ENCODE data around the gene PRKG1.

The PRKG1 gene

GRCh38 chr10:51821745-51822144 lies 747.5 kb downstream of the PRKG1 start:
- Mint-ChIP-seq H3K9me3 (no peaks in the 10 kb centered on the region), H3K27me3 (peaks cover 7% of the 10 kb centered on the region), H3K27ac (no peak overlapping the region), H3K36me3 (ENCODE audit: low read depth) (no peaks in the 10 kb centered on the region), H3K4me1 (ENCODE audit: low read depth) (no peaks in the 10 kb centered on the region), H3K4me3 (no peak overlapping the region)
- no peak for DNase-seq

GRCh38 chr10:51832652-51833383 lies 758.5 kb downstream of the PRKG1 start:
- Mint-ChIP-seq H3K4me1 (ENCODE audit: low read depth) (peaks cover 11% of the 10 kb centered on the region), H3K9me3 (peaks cover 7% of the 10 kb centered on the region), H3K36me3 (ENCODE audit: low read depth) (no peaks in the 10 kb centered on the region), H3K4me3 (no peak overlapping the region), H3K27me3 (no peaks in the 10 kb centered on the region), H3K27ac (peak overlapping the region; percentile 71)
- DNase-seq = peak; percentile 30

- H3K36me3 Mint-ChIP-seq (ENCODE audit: low read depth) = no peaks in the 10 kb centered on the region
- no peak overlapping the region for H3K27ac Mint-ChIP-seq
- no peaks in the 10 kb centered on the region for H3K27me3 Mint-ChIP-seq
- peaks cover 7% of the 10 kb centered on the region for H3K9me3 Mint-ChIP-seq
- no peak overlapping the region for H3K4me3 Mint-ChIP-seq
- peaks cover 11% of the 10 kb centered on the region for H3K4me1 Mint-ChIP-seq (ENCODE audit: low read depth)
- DNase-seq = no peak
Measured at GRCh38 chr10:51834548-51834947, 760.3 kb downstream of the PRKG1 start.

GRCh38 chr10:51838471-51838870 lies 764.2 kb downstream of the PRKG1 start:
- Mint-ChIP-seq H3K27me3 (no peaks in the 10 kb centered on the region), H3K4me1 (ENCODE audit: low read depth) (peaks cover 2% of the 10 kb centered on the region), H3K4me3 (no peak overlapping the region), H3K36me3 (ENCODE audit: low read depth) (no peaks in the 10 kb centered on the region), H3K9me3 (peaks cover 7% of the 10 kb centered on the region), H3K27ac (no peak overlapping the region)
- DNase-seq = no peak

- no peak for DNase-seq
- H3K4me3 Mint-ChIP-seq = no peak overlapping the region
- peaks cover 3% of the 10 kb centered on the region for H3K27me3 Mint-ChIP-seq
- no peaks in the 10 kb centered on the region for H3K9me3 Mint-ChIP-seq
- H3K27ac Mint-ChIP-seq = no peak overlapping the region
- H3K36me3 Mint-ChIP-seq (ENCODE audit: low read depth) = no peaks in the 10 kb centered on the region
- peaks cover 2% of the 10 kb centered on the region for H3K4me1 Mint-ChIP-seq (ENCODE audit: low read depth)
Measured at GRCh38 chr10:51843966-51844365, 769.7 kb downstream of the PRKG1 start.

GRCh38 chr10:51846856-51847506 lies 772.7 kb downstream of the PRKG1 start:
- no peak for DNase-seq
- Mint-ChIP-seq H3K36me3 (ENCODE audit: low read depth) (no peaks in the 10 kb centered on the region), H3K9me3 (no peaks in the 10 kb centered on the region), H3K4me3 (no peak overlapping the region), H3K4me1 (ENCODE audit: low read depth) (peaks cover 2% of the 10 kb centered on the region), H3K27ac (no peak overlapping the region), H3K27me3 (peaks cover 3% of the 10 kb centered on the region)

GRCh38 chr10:51852297-51852696 lies 778.0 kb downstream of the PRKG1 start:
- no peak overlapping the region for H3K4me3 Mint-ChIP-seq
- no peaks in the 10 kb centered on the region for H3K4me1 Mint-ChIP-seq (ENCODE audit: low read depth)
- H3K27ac Mint-ChIP-seq = no peak overlapping the region
- H3K36me3 Mint-ChIP-seq (ENCODE audit: low read depth) = no peaks in the 10 kb centered on the region
- DNase-seq = no peak
- H3K27me3 Mint-ChIP-seq = peaks cover 5% of the 10 kb centered on the region
- H3K9me3 Mint-ChIP-seq = no peaks in the 10 kb centered on the region

GRCh38 chr10:51857305-51857704 lies 783.0 kb downstream of the PRKG1 start:
- Mint-ChIP-seq H3K4me1 (ENCODE audit: low read depth) (no peaks in the 10 kb centered on the region), H3K27ac (no peak overlapping the region), H3K27me3 (peaks cover 5% of the 10 kb centered on the region)

GRCh38 chr10:51860257-51860656 lies 786.0 kb downstream of the PRKG1 start:
- DNase-seq = no peak
- H3K4me1 Mint-ChIP-seq (ENCODE audit: low read depth) = no peaks in the 10 kb centered on the region

More at GRCh38 chr10:51857305-51857704, 783.0 kb downstream of the PRKG1 start:
- Mint-ChIP-seq H3K9me3 (no peaks in the 10 kb centered on the region), H3K36me3 (ENCODE audit: low read depth) (no peaks in the 10 kb centered on the region), H3K4me3 (no peak overlapping the region)
- DNase-seq = no peak

GRCh38 chr10:51861051-51861450 lies 786.8 kb downstream of the PRKG1 start:
- H3K4me3 Mint-ChIP-seq = no peak overlapping the region
- no peak overlapping the region for H3K27ac Mint-ChIP-seq
- no peak for DNase-seq
- no peaks in the 10 kb centered on the region for H3K36me3 Mint-ChIP-seq (ENCODE audit: low read depth)
- H3K4me1 Mint-ChIP-seq (ENCODE audit: low read depth) = no peaks in the 10 kb centered on the region
- no peaks in the 10 kb centered on the region for H3K9me3 Mint-ChIP-seq
- peaks cover under 1% of the 10 kb centered on the region for H3K27me3 Mint-ChIP-seq

More at GRCh38 chr10:51860257-51860656, 786.0 kb downstream of the PRKG1 start:
- Mint-ChIP-seq H3K36me3 (ENCODE audit: low read depth) (no peaks in the 10 kb centered on the region), H3K27me3 (peaks cover 5% of the 10 kb centered on the region), H3K27ac (no peak overlapping the region), H3K4me3 (no peak overlapping the region), H3K9me3 (no peaks in the 10 kb centered on the region)

- no peaks in the 10 kb centered on the region for H3K9me3 Mint-ChIP-seq
- H3K27me3 Mint-ChIP-seq = no peaks in the 10 kb centered on the region
- no peak for DNase-seq
- no peak overlapping the region for H3K27ac Mint-ChIP-seq
- H3K4me3 Mint-ChIP-seq = no peak overlapping the region
- no peaks in the 10 kb centered on the region for H3K36me3 Mint-ChIP-seq (ENCODE audit: low read depth)
- H3K4me1 Mint-ChIP-seq (ENCODE audit: low read depth) = no peaks in the 10 kb centered on the region
Measured at GRCh38 chr10:51861731-51862130, 787.4 kb downstream of the PRKG1 start.

- Mint-ChIP-seq H3K36me3 (ENCODE audit: low read depth) (no peaks in the 10 kb centered on the region), H3K9me3 (no peaks in the 10 kb centered on the region), H3K4me3 (no peak overlapping the region), H3K27me3 (no peaks in the 10 kb centered on the region), H3K4me1 (ENCODE audit: low read depth) (no peaks in the 10 kb centered on the region), H3K27ac (no peak overlapping the region)
- no peak for DNase-seq
Measured at GRCh38 chr10:51862149-51862548, 787.9 kb downstream of the PRKG1 start.

GRCh38 chr10:51867956-51868355 lies 793.7 kb downstream of the PRKG1 start:
- H3K9me3 Mint-ChIP-seq = no peaks in the 10 kb centered on the region
- no peak overlapping the region for H3K4me3 Mint-ChIP-seq
- no peak for DNase-seq
- no peak overlapping the region for H3K27ac Mint-ChIP-seq
- H3K4me1 Mint-ChIP-seq (ENCODE audit: low read depth) = peaks cover 3% of the 10 kb centered on the region
- H3K27me3 Mint-ChIP-seq = no peaks in the 10 kb centered on the region
- H3K36me3 Mint-ChIP-seq (ENCODE audit: low read depth) = no peaks in the 10 kb centered on the region

GRCh38 chr10:51874131-51874530 lies 799.8 kb downstream of the PRKG1 start:
- H3K4me3 Mint-ChIP-seq = no peak overlapping the region
- no peak for DNase-seq
- H3K4me1 Mint-ChIP-seq (ENCODE audit: low read depth) = peaks cover 11% of the 10 kb centered on the region
- H3K27me3 Mint-ChIP-seq = no peaks in the 10 kb centered on the region
- no peaks in the 10 kb centered on the region for H3K36me3 Mint-ChIP-seq (ENCODE audit: low read depth)
- no peaks in the 10 kb centered on the region for H3K9me3 Mint-ChIP-seq
- no peak overlapping the region for H3K27ac Mint-ChIP-seq

GRCh38 chr10:51875610-51876009 lies 801.3 kb downstream of the PRKG1 start:
- Mint-ChIP-seq H3K4me1 (ENCODE audit: low read depth) (peaks cover 20% of the 10 kb centered on the region), H3K27ac (no peak overlapping the region), H3K9me3 (no peaks in the 10 kb centered on the region), H3K4me3 (no peak overlapping the region), H3K36me3 (ENCODE audit: low read depth) (no peaks in the 10 kb centered on the region), H3K27me3 (no peaks in the 10 kb centered on the region)
- no peak for DNase-seq
